ENCODE measurements around the gene MINPP1.

GRCh38 chr10:87500646-87501048 is 4.0 kb upstream of the MINPP1 start:
- TF ChIP-seq, protein P1, sequence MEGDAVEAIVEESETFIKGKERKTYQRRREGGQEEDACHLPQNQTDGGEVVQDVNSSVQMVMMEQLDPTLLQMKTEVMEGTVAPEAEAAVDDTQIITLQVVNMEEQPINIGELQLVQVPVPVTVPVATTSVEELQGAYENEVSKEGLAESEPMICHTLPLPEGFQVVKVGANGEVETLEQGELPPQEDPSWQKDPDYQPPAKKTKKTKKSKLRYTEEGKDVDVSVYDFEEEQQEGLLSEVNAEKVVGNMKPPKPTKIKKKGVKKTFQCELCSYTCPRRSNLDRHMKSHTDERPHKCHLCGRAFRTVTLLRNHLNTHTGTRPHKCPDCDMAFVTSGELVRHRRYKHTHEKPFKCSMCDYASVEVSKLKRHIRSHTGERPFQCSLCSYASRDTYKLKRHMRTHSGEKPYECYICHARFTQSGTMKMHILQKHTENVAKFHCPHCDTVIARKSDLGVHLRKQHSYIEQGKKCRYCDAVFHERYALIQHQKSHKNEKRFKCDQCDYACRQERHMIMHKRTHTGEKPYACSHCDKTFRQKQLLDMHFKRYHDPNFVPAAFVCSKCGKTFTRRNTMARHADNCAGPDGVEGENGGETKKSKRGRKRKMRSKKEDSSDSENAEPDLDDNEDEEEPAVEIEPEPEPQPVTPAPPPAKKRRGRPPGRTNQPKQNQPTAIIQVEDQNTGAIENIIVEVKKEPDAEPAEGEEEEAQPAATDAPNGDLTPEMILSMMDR (IDR thresholded peaks at IDR 0.05; ENCODE audit: insufficient read depth, low read depth, low read length) = no peak
- TF ChIP-seq EZH2 (IDR thresholded peaks at IDR 0.05; ENCODE audit: insufficient read depth, low read length) = no peak

Measured in astrocyte (in vitro differentiated cells and primary cell).